HPDE6-E6E7 (cell line): ENCODE measurements around the gene GALM.
"Not testable (repeated sequence)": the region's sequence is repeated elsewhere in the genome, so short reads cannot be mapped to it uniquely, and the experiment has no call there.

Experiments used
- DNase-seq: peaks from one replicate; pipeline ENCODE4 v3.0.0; 2011; ENCODE audit warnings: missing footprints; ENCODE audit errors: extremely low spot score

GALM gene

GRCh38 chr2:38709567-38710194 lies 43.8 kb downstream of the GALM start:
- no peak for DNase-seq

- DNase-seq = no peak
Observed at GRCh38 chr2:38711558-38711957, 45.6 kb downstream of the GALM start.

GRCh38 chr2:38712413-38712812 lies 46.5 kb downstream of the GALM start:
- DNase-seq = no peak

- no peak for DNase-seq
Observed at GRCh38 chr2:38712871-38713270, 47.0 kb downstream of the GALM start.

GRCh38 chr2:38713338-38713737 lies 47.4 kb downstream of the GALM start:
- no peak for DNase-seq

- DNase-seq = not testable (repeated sequence)
Observed at GRCh38 chr2:38714941-38715340, 49.0 kb downstream of the GALM start.

DNA sequence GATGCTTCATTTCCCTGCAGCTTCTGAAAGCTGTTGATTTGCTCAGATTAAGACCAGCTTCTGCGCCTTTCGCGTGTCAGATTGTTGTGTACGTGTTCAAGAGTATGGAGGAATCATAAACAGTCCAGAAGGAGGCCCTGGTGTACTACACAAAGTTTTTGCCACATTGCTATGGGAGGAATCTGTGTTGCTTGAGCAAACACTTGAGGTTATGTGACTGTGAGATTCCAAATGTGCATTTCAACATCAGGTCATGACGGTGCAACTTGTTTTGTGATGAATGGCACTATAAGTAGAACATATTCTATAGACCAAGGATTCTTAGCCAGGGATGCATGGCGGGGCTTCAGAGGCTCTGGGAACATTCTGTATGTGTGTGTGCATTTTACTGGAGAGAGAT lies 50.3 kb downstream of the GALM start:
- no peak for DNase-seq

DNA sequence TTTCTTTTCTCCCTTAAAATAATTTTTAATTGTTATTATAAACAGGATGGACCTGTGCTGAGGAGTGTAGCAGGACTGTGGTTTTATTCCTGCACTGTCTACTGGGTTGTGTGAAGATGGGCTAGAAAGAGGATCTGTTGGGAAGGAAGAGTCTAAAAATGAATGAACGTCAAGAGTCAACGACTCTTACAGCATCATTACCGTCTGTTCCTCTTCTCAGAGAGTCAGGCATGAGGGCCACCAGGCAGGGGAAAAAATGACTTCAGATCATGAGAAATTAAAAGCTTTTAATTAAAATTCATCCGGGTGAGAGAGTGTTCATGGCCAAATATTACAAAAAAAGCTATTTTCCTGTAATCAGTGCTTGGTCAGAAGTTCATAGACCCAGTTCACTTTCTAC lies 52.7 kb downstream of the GALM start:
- DNase-seq = no peak

DNA sequence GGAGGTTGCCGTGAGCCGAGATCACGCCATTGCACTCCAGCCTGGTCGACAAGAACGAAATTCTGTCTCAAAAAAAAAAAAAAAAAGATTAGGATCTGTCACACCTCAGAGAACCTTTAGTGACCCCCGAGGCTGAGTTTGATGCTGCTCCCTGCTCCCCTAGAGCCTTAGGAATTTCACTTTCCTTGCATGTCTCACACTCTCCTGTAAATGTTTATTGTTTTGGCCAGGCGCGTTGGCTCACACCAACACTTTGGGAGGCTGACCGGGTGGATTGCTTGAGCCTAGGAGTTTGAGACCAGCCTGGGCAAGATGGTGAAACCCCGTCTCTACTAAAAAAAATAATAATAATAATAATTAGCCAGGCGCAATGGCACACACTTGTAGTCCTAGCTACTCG lies 53.8 kb downstream of the GALM start:
- DNase-seq = no peak

- peak; percentile 17 for DNase-seq
Observed at GRCh38 chr2:38720613-38721241, 54.8 kb downstream of the GALM start.

GRCh38 chr2:38722271-38723061 lies 56.6 kb downstream of the GALM start:
- DNase-seq = no peak

GRCh38 chr2:38723173-38723572 lies 57.3 kb downstream of the GALM start:
- no peak for DNase-seq

DNA sequence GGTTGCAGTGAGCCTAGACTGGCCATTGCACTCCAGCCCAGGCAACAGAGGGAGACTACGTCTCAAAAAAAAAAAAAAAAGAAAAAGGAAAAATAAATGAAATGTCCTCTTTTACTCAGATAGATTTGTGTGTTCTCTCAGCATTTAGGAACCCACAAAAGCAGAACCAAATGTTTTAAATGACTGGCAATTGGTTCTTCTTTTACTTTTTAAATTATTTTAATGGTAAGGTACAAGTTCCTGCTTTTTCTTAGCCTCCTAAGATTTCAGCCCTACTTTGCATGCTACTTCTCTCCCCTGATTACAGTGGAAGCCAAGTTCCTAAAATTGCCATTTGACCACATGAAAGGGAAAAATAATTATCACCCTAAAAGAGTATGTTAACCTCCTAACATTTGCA lies 61.7 kb downstream of the GALM start:
- no peak for DNase-seq

DNA sequence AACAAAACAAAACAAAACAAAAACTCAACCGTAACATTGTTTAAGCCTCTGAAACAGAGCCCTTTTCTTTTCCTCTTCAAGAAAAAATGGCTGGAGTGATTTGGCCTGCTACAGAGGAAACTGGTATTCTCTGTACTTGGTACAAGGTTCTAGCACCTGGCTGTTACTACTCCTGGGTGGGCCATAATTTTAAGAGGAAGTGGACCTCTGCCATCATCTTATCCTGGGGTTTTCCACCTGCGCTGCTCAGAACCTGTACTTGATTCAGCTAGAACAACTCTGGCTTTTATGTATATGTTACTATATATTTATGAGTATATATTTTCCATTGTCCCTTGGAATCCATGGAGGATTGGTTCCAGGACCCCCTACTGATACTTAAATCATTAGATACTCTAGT lies 62.8 kb downstream of the GALM start:
- no peak for DNase-seq

GRCh38 chr2:38731090-38731489 lies 65.2 kb downstream of the GALM start:
- no peak for DNase-seq

DNA sequence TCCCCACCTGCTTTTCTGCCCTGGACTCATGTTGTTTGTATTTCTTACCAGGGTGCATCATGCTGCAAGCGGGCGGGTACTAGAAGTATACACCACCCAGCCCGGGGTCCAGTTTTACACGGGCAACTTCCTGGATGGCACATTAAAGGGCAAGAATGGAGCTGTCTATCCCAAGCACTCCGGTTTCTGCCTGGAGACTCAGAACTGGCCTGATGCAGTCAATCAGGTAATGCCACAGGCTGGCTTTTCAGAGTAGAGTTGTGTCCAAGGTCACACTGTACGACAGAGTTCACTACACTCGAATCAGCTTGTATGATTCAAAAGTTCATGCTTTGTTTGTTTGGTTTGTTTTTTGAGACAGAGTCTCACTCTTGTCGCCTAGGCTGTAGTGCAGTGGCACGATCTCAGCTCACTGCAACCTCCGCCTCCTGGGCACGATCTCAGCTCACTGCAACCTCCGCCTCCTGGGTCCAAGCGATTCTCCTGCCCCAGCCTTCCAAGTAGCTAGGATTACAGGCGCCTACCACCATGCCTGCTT lies 65.8 kb downstream of the GALM start:
- DNase-seq = no peak

GRCh38 chr2:38733300-38733971 lies 67.5 kb downstream of the GALM start:
- no peak for DNase-seq

DNA sequence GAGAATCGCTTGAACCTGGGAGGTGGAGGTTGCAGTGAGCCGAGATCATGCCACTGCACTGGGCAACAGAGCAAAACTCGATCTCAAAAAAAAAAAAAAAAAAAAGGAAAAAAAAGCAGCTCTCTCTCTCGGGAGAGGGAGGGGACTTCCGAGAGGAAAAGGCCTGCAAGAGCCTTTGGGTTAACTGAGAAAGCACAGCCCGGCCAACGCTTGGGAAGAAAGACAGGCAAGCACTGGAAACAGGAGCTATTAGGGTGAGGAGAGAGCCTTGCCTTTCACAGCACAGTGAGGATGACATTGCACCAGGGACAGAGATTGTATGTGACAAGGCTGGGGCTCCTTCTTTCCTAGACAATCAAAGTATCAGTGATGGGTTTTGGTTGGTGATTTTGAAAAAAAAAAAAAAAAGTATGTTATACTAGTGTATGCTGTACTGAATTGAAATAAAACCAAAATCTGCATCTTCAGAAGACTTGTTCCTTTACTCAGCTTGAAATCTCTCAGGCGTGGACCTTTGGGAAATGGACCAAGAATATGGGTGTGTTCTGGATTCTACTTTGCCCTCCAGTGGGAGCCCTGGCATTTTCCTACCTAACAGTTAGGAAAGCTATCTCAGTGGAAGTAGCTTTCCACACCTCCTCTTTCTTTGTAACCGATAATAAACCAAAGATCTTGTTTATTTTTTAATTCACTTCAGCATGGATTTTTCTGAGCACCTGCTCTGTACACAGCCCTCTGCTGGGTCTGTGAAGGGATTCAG lies 68.6 kb downstream of the GALM start:
- DNase-seq = no peak

DNA sequence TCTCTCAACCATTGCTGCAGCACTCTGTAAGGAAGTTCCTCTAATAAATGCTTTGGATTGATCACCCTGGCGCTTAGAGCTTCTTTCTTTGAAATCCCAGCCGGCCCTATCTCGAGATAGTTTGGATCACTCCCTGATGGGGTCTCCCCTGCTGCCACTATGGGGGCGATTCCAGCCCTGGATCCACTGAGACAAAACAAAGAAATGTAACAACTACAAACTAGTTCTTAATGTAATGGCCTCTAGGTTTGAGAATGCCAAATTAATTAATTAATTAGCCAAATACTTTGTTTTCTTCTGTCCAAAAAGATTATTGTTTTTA lies 70.0 kb downstream of the GALM start:
- DNase-seq = no peak

DNA sequence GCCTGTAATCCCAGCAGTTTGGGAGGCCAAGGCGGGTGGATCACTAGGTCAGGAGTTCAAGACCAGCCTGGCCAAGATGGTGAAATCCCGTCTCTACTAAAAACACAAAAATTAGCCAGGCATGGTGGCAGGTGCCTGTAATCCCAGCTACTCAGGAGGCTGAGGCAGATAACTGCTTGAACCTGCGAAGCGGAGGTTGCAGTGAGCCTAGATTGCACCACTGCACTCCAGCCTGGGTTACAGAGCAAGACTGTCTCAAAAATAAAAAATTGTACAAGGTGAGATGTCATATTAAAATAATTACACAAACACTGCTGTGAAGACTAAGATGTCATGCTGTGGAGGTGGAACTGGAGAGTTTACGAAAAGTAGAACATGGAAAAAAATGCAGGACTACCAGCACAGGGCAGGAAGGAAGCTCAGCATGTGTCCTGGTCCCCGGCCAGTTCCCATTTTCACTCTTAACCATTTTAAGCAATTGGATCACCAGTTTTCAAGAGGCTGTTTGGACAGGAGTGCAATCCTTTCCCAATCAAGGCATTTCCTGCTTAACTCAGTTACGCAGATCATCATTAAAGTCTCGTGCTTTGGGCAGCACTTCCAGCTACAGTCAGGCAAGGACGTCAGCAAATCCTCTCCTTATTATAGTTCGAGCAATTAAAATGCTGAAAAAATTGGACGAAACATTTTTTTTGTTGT lies 71.2 kb downstream of the GALM start:
- not testable (repeated sequence) for DNase-seq

- no peak for DNase-seq
Observed at GRCh38 chr2:38737925-38738324, 72.0 kb downstream of the GALM start.
